Ecto neural progenitor cell (in vitro differentiated cells): ENCODE results near the gene CSNK2A3.

ENCODE experiments used
- DNase-seq: peaks from one replicate; pipeline ENCODE4 v3.0.0-alpha.2; 2018; ENCODE audit warnings: low spot score

The CSNK2A3 gene

GRCh38 chr11:11379661-11380060, 26.6 kb upstream of the CSNK2A3 start:
- peak; percentile 21 for DNase-seq

GRCh38 chr11:11378184-11378940, 25.3 kb upstream of the CSNK2A3 start:
- peak; percentile 22 for DNase-seq

GRCh38 chr11:11374358-11375148, 21.5 kb upstream of the CSNK2A3 start:
- no peak for DNase-seq

- DNase-seq = no peak
Measured at GRCh38 chr11:11373934-11374333, 20.9 kb upstream of the CSNK2A3 start.

GRCh38 chr11:11372461-11372860, 19.4 kb upstream of the CSNK2A3 start:
- no peak for DNase-seq

GRCh38 chr11:11370962-11371303, 17.9 kb upstream of the CSNK2A3 start:
- DNase-seq = no peak

- no peak for DNase-seq
Measured at GRCh38 chr11:11370255-11370961, 17.4 kb upstream of the CSNK2A3 start.

GRCh38 chr11:11366793-11367192, 13.7 kb upstream of the CSNK2A3 start:
- DNase-seq = no peak

- no peak for DNase-seq
Measured at GRCh38 chr11:11363674-11364073, 10.6 kb upstream of the CSNK2A3 start.

- no peak for DNase-seq
Measured at GRCh38 chr11:11359611-11360010, 6.6 kb upstream of the CSNK2A3 start.

GRCh38 chr11:11356842-11357241, 3.8 kb upstream of the CSNK2A3 start:
- peak; percentile 26 for DNase-seq

- DNase-seq = peak; percentile 19
Measured at GRCh38 chr11:11351851-11352250, 1.2 kb downstream of the CSNK2A3 start.

GRCh38 chr11:11351042-11351586, 1.9 kb downstream of the CSNK2A3 start:
- DNase-seq = no peak

- DNase-seq = no peak
Measured at GRCh38 chr11:11349870-11350337, 3.1 kb downstream of the CSNK2A3 start.

- no peak for DNase-seq
Measured at GRCh38 chr11:11349106-11349825, 3.8 kb downstream of the CSNK2A3 start.

- DNase-seq = no peak
Measured at GRCh38 chr11:11348303-11348702, 4.7 kb downstream of the CSNK2A3 start.

GRCh38 chr11:11347592-11347991, 5.5 kb downstream of the CSNK2A3 start:
- no peak for DNase-seq

GRCh38 chr11:11346303-11346702, 6.7 kb downstream of the CSNK2A3 start:
- DNase-seq = no peak

- no peak for DNase-seq
Measured at GRCh38 chr11:11345099-11345498, 8.0 kb downstream of the CSNK2A3 start.

GRCh38 chr11:11344045-11344444, 9.0 kb downstream of the CSNK2A3 start:
- DNase-seq = no peak

GRCh38 chr11:11338304-11338703, 14.7 kb downstream of the CSNK2A3 start:
- DNase-seq = no peak

GRCh38 chr11:11336664-11337063, 16.4 kb downstream of the CSNK2A3 start:
- DNase-seq = no peak
